Esophagus (tissue), 2 donors: Measurements from ENCODE around the gene FNDC11. TPM values are rescaled to one million over a fixed set of nuclear protein-coding genes. Genes with fewer than 3 reads are reported as not detected.
"Not testable (repeated sequence)": the region's sequence is repeated elsewhere in the genome, so short reads cannot be mapped to it uniquely, and the experiment has no call there.

ENCODE experiments used
- H3K27ac ChIP-seq, 2 donors: one replicate each; pipeline ENCODE4 v1.5.1; 2013; ENCODE audit warnings: low read depth in 2 of 2, mild to moderate bottlenecking in 2 of 2, inconsistent platforms in 1 of 2, low read length in 1 of 2, moderate library complexity in 1 of 2
- H3K27me3 ChIP-seq, 2 donors: one replicate each; pipeline ENCODE4 v1.6.1; 2013; ENCODE audit warnings: low read length in 2 of 2, control low read depth in 1 of 2, mild to moderate bottlenecking in 1 of 2; ENCODE audit not compliant: insufficient read depth in 2 of 2, control insufficient read depth in 1 of 2
- H3K36me3 ChIP-seq, 2 donors: one replicate each; pipeline ENCODE4 v1.6.1; 2013; ENCODE audit warnings: low read length in 1 of 2; ENCODE audit not compliant: control insufficient read depth in 2 of 2, insufficient read depth in 2 of 2
- H3K4me1 ChIP-seq, 2 donors: one replicate each; pipeline ENCODE4 v1.6.1; 2013; ENCODE audit warnings: low read length in 1 of 2; ENCODE audit not compliant: control insufficient read depth in 2 of 2, insufficient read depth in 2 of 2
- H3K4me3 ChIP-seq, 2 donors: one replicate each; pipeline ENCODE4 v1.5.1; 2013; ENCODE audit warnings: low read length in 2 of 2, mild to moderate bottlenecking in 2 of 2, low read depth in 1 of 2, moderate library complexity in 1 of 2
- H3K9me3 ChIP-seq, 2 donors: one replicate each; pipeline ENCODE4 v1.6.1; 2013; ENCODE audit warnings: mild to moderate bottlenecking in 2 of 2, low read depth in 1 of 2, low read length in 1 of 2, moderate library complexity in 1 of 2; ENCODE audit not compliant: control insufficient read depth in 2 of 2, insufficient read depth in 1 of 2
- WGBS, 2 donors: extraction: QIAGEN DNeasy Blood & Tissue Kit; methylation state at CpG; one replicate each; pipeline ENCODE4 v1.1.7; 2013; 5-methylcytosine and 5-hydroxymethylcytosine counted together
- polyA plus RNA-seq, 2 donors: library from polyadenylated mRNA; stranded (reverse); fragments of 200-250 nt; gene quantifications; one replicate each; pipeline ENCODE4 v1.2.3, GENCODE V29; 2013
- donor health status: healthy with polysubstance abuse.
- donor health status: Bipolar disorder and iron deficiency.

The FNDC11 gene
- polyA plus RNA-seq, 2 donors = 0.07 to 0.26 TPM

- 82 to 86% methylated on average over 43 to 46 of the region's 46 CpGs for WGBS, 2 donors
- peaks cover 4 to 18% of the 10 kb centered on the region in 2 donors for H3K4me1 ChIP-seq
- peaks cover 0 to 29% of the 10 kb centered on the region in 2 donors for H3K36me3 ChIP-seq
- H3K4me3 ChIP-seq = no peak overlapping the region
- no peak overlapping the region for H3K27ac ChIP-seq
- peaks cover 0 to 3% of the 10 kb centered on the region in 2 donors for H3K9me3 ChIP-seq
- no peaks in the 10 kb centered on the region for H3K27me3 ChIP-seq
These were observed 15.3 kb downstream of the FNDC11 start for GRCh38 chr20:63568986-63569949.

DNA sequence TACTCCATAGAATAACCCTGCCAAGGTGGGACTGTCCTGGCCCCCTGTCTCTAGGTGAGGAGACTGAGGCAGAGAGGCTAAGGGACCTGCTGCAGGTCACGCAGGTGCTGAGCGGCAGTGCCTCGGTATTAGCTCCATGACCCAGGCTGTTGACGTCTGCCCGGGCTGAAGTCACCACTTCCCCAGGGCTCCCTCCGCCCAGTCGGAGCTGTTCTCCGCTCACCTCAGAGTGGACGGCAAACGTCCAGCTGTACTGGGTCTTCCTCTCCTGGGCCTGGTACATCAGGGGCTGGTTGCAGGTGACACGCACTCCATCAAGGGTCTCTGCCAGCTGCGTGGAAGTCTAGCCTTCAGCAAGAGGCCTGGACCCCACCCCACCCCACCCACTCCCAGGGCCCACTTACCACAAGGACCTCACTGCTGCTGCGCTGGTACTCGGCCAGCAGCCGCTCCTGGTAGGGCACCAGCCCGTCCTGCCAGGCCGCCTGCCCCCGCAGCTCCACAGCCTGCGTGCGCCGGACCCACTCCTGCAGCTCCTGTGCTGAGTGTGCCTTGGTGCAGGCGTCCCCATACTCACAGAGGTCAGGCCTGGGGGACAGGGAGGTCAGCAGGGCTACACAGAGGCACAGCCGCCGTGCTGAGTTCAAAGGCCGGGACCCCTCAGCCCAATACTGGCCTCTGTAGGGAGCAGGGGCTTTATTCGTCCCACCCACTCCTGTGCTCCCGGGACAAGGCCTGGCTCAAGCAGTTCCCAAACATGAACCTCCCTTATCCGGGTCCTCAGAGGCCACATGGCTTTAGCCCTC lies 16.5 kb downstream of the FNDC11 start:
- Histone ChIP-seq H3K9me3 (peaks cover 0 to 3% of the 10 kb centered on the region in 2 donors), H3K27me3 (no peaks in the 10 kb centered on the region), H3K4me3 (no peak overlapping the region), H3K4me1 (peaks cover 4 to 18% of the 10 kb centered on the region in 2 donors), H3K27ac (no peak overlapping the region), H3K36me3 (peaks cover 0 to 17% of the 10 kb centered on the region in 2 donors)
- 92 to 93% methylated on average over 28 of the region's 28 CpGs for WGBS, 2 donors

DNA sequence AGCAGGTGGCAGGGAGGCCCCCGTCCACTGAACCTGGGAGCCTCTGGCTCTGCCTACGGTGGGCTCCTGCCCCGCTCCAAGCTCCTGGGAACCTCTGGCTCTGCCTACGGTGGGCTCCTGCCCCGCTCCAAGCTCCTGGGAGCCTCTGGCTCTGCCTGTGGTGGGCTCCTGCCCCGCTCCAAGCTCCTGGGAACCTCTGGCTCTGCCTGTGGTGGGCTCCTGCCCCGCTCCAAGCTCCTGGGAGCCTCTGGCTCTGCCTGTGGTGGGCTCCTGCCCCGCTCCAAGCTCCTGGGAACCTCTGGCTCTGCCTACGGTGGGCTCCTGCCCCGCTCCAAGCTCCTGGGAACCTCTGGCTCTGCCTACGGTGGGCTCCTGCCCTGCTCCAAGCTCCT lies 17.1 kb downstream of the FNDC11 start:
- H3K27me3 ChIP-seq, H3K9me3 ChIP-seq, H3K27ac ChIP-seq, H3K4me3 ChIP-seq: not testable (repeated sequence)
- Histone ChIP-seq H3K4me1 (peaks cover 4 to 18% of the 10 kb centered on the region in 2 donors), H3K36me3 (peaks cover 0 to 12% of the 10 kb centered on the region in 2 donors)
- WGBS, 2 donors = 39 to 50% methylated on average over 4 to 8 of the region's 11 CpGs

- Histone ChIP-seq H3K4me3 (no peak overlapping the region), H3K36me3 (peaks cover 0 to 11% of the 10 kb centered on the region in 2 donors), H3K27me3 (no peaks in the 10 kb centered on the region), H3K4me1 (peaks cover 4 to 14% of the 10 kb centered on the region in 2 donors), H3K27ac (no peak overlapping the region), H3K9me3 (no peaks in the 10 kb centered on the region)
- 89 to 91% methylated on average over 47 to 48 of the region's 48 CpGs for WGBS, 2 donors
These were observed 18.3 kb downstream of the FNDC11 start for GRCh38 chr20:63572071-63572787.

DNA sequence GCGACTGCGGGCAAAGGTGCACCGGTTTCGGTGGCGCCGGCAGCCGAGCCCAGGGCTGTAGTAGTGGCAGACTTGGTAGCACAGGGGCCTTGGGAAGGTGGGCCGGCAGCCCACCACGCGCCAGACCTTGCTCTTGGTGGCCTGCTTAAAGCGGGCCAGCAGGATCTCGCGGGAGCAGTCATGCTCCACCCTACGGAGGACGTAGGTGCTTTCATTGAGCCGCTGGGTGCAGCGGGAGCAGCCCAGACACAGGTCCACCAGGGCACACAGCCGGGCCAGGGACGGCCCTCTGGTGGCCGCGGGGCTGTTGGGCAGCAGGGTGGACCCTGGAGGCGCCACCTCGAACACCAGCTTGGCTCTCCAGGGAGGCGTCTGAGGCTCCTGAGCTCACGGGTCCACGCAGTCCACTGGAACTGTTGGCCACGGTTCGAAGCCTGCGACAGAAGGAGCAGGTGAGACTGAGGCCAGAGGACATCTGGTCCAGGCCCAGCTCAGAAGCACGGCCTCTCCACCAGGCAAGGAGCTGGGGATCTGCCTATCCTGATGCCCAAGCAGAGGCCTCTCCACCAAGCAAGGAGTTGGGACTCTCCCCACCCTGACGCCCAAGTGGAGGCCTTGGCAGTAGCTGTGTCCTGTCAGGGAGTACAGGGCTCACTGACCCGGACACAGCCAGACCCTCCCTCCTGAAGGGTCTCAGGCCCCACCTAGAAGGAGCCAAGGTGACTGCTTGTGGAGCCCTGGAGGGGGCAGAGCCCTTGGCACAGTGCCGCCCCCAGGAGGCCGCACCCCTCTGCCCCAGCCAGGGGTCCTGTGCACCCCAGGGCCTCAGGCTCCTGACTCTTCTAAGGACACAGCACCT lies 19.1 kb downstream of the FNDC11 start:
- no peaks in the 10 kb centered on the region for H3K27me3 ChIP-seq
- H3K36me3 ChIP-seq = peaks cover 0 to 11% of the 10 kb centered on the region in 2 donors
- H3K27ac ChIP-seq = peak overlapping the region in 1 of 2 donors; percentile 79
- peak overlapping the region; percentile 70 to 78 for H3K4me3 ChIP-seq
- peaks cover 4 to 14% of the 10 kb centered on the region in 2 donors for H3K4me1 ChIP-seq
- 84 to 88% methylated on average over 32 to 34 of the region's 34 CpGs for WGBS, 2 donors
- H3K9me3 ChIP-seq = no peaks in the 10 kb centered on the region

GRCh38 chr20:63573647-63574131 lies 19.7 kb downstream of the FNDC11 start:
- Histone ChIP-seq H3K27me3 (no peaks in the 10 kb centered on the region), H3K4me3 (peak overlapping the region; percentile 70 to 78), H3K36me3 (peaks cover 0 to 11% of the 10 kb centered on the region in 2 donors), H3K4me1 (peaks cover 4 to 14% of the 10 kb centered on the region in 2 donors), H3K27ac (peak overlapping the region; percentile 70 to 79), H3K9me3 (no peaks in the 10 kb centered on the region)
- 1 to 2% methylated on average over 14 to 24 of the region's 24 CpGs for WGBS, 2 donors

- WGBS, 2 donors = 7 to 8% methylated on average over 36 to 40 of the region's 40 CpGs
- H3K36me3 ChIP-seq = peaks cover 0 to 11% of the 10 kb centered on the region in 2 donors
- H3K4me3 ChIP-seq = peak within 1 kb of the TSS; percentile 70 to 78
- H3K27ac ChIP-seq = peak within 1 kb of the TSS; percentile 70 to 79
- H3K27me3 ChIP-seq = no peaks in the 10 kb centered on the region
- no peaks in the 10 kb centered on the region for H3K9me3 ChIP-seq
- peaks cover 4 to 14% of the 10 kb centered on the region in 2 donors for H3K4me1 ChIP-seq
These were observed 20.3 kb downstream of the FNDC11 start, which contains the start of gene HELZ2 for GRCh38 chr20:63574156-63574828. HELZ2 (minus strand) TSS chr20:63574239; CDS start chr20:63572385, 1,854 bp downstream.
